Left colon (tissue), 2 donors: ENCODE measurements around the gene CPVL. TPM values are rescaled to one million over a fixed set of nuclear protein-coding genes. Genes with fewer than 3 reads are reported as not detected.

Experiments
- ATAC-seq: fragments of 200-7000 bp; cut with Tn5 transposase; one replicate; pipeline ENCODE4 v1.9.1; 2020; ENCODE audit warnings: mild to moderate bottlenecking, moderate library complexity
- DNase-seq, 2 donors: peaks; one replicate each; pipeline ENCODE4 v3.0.0-alpha.2; 2020
- intact Hi-C, 2 donors: fragments of 100-400 bp; cut with DNase I in 1 of 2; cut with micrococcal nuclease in 1 of 2; formaldehyde crosslinking; loops; one replicate each; pipeline versions ENCODE4 v1.11.2 to v1.14.0; 2022; cut with DNase I, micrococcal nuclease
- total RNA-seq, 2 donors: library from RNA; stranded (reverse); fragmentation: NEBNext Ultra II Directional; extraction: Animal tissue kit (Norgen Biotek cat#: 25700); gene quantifications; one replicate each; pipeline ENCODE4 v1.2.1, GENCODE V29; 2021
- donor health status: DM: no; HTN: no; CAD: no.
- donor health status: DM: yes; HTN: yes; CAD: no.

CPVL gene
- total RNA-seq, 2 donors from 2014 or later = 4.7 to 18.4 TPM

GRCh38 chr7:29161231-29161630 lies 14.9 kb upstream of the CPVL start:
- DNase-seq = no peak
- no peak for ATAC-seq
- intact Hi-C loops = no loop called here

GRCh38 chr7:29160080-29160479 lies 13.7 kb upstream of the CPVL start:
- DNase-seq (no peak), ATAC-seq (no peak)
- intact Hi-C loops = no loop called here

- no peak for DNase-seq
- no peak for ATAC-seq
- intact Hi-C loops = no loop called here
These were observed 12.6 kb upstream of the CPVL start for GRCh38 chr7:29158795-29159423.

GRCh38 chr7:29156907-29157452 lies 10.6 kb upstream of the CPVL start:
- ATAC-seq (no peak), DNase-seq (no peak)
- intact Hi-C loops = no loop called here

GRCh38 chr7:29154076-29154475 lies 7.7 kb upstream of the CPVL start:
- ATAC-seq (no peak), DNase-seq (no peak)
- intact Hi-C loops = no loop called here

- no peak for DNase-seq
- ATAC-seq = no peak
- intact Hi-C loops = no loop called here
These were observed 4.5 kb upstream of the CPVL start for GRCh38 chr7:29150856-29151255.

- intact Hi-C loops = no loop called here
- ATAC-seq (no peak), DNase-seq (no peak)
These were observed 2.7 kb upstream of the CPVL start for GRCh38 chr7:29149036-29149435.

- intact Hi-C loops = no loop called here
These were observed 1.5 kb upstream of the CPVL start for GRCh38 chr7:29147821-29148220.

GRCh38 chr7:29146888-29147609 lies 712 bp upstream of the CPVL start:
- ATAC-seq = peak; percentile 63
- peak in 1 of 2 donors; percentile 20 for DNase-seq
- intact Hi-C loops = no loop called here

More at GRCh38 chr7:29147821-29148220, 1.5 kb upstream of the CPVL start:
- ATAC-seq (no peak), DNase-seq (no peak)

GRCh38 chr7:29145553-29146056 lies 732 bp downstream of the CPVL start:
- no peak for DNase-seq
- intact Hi-C loops = no loop called here
- no peak for ATAC-seq

GRCh38 chr7:29143751-29144150 lies 2.6 kb downstream of the CPVL start:
- DNase-seq (no peak), ATAC-seq (no peak)
- intact Hi-C loops = no loop called here

- no peak for DNase-seq
- intact Hi-C loops = no loop called here
- peak; percentile 32 for ATAC-seq
These were observed 4.2 kb downstream of the CPVL start for GRCh38 chr7:29142021-29142727.

GRCh38 chr7:29140873-29141468 lies 5.4 kb downstream of the CPVL start:
- ATAC-seq (peak; percentile 86), DNase-seq (peak in 1 of 2 donors; percentile 51)
- intact Hi-C loops = no loop called here

GRCh38 chr7:29139796-29140195 lies 6.5 kb downstream of the CPVL start:
- DNase-seq (no peak), ATAC-seq (no peak)
- intact Hi-C loops = no loop called here

- DNase-seq = no peak
- intact Hi-C loops = no loop called here
- ATAC-seq = no peak
These were observed 7.1 kb downstream of the CPVL start for GRCh38 chr7:29139191-29139590.

- intact Hi-C loops = no loop called here
- no peak for ATAC-seq
These were observed 7.7 kb downstream of the CPVL start for GRCh38 chr7:29138588-29138987.

GRCh38 chr7:29135846-29136245 lies 10.5 kb downstream of the CPVL start:
- ATAC-seq (no peak), DNase-seq (no peak)
- intact Hi-C loops = no loop called here

More at GRCh38 chr7:29138588-29138987, 7.7 kb downstream of the CPVL start:
- DNase-seq = no peak

- DNase-seq (no peak), ATAC-seq (no peak)
- intact Hi-C loops = no loop called here
These were observed 13.4 kb downstream of the CPVL start for GRCh38 chr7:29132980-29133379.

- DNase-seq = no peak
- no peak for ATAC-seq
- intact Hi-C loops = no loop called here
These were observed 14.7 kb downstream of the CPVL start for GRCh38 chr7:29131678-29132077.
